PFSK-1 (cell line): ENCODE data around the gene SLC8A1.

ENCODE experiments used
- POLR2AphosphoS5 ChIP-seq: IDR thresholded peaks from 2 replicates; pipeline ENCODE4 v1.6.1; 2012; ENCODE audit warnings: low read depth, mild to moderate bottlenecking, control low read depth, low read length, moderate library complexity
- REST ChIP-seq, 2 experiments: IDR thresholded peaks; 2 replicates each; pipeline versions ENCODE4 v1.6.1 to v1.8.0; 2011 to 2012; ENCODE audit warnings: low read depth in 2 of 2, low read length in 2 of 2, control low read depth in 1 of 2, inconsistent platforms in 1 of 2, mild to moderate bottlenecking in 1 of 2, moderate library complexity in 1 of 2; ENCODE audit not compliant: insufficient read depth in 1 of 2
- SIN3A ChIP-seq: IDR thresholded peaks from 2 replicates; pipeline ENCODE4 v1.6.1; 2012; ENCODE audit warnings: mild to moderate bottlenecking, low read length, moderate library complexity, borderline replicate concordance; ENCODE audit not compliant: insufficient read depth
- TAF1 ChIP-seq: IDR thresholded peaks from 2 replicates; pipeline ENCODE4 v1.6.1; 2012; ENCODE audit warnings: low read length, control low read depth, borderline replicate concordance; ENCODE audit not compliant: insufficient read depth

DNA sequence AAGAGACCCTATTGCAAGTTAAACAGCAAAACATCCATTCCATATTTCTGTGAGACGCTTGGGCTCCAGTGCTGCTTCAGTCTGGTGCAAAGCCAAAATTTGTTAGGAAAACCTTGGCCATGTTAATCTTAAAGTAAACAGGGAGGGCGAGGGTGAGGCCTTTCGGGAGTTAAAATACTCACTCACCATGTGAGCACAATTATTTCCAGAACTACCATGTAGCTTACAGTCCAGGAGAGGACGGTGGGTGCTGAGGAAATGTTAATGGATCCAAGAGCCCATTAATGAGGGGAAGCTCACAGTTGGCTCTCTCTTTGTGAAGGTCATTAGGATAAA, 286.4 kb downstream of the SLC8A1 start:
- TF ChIP-seq REST (IDR thresholded peaks at IDR 0.05; ENCODE audit: insufficient read depth in 1 of 2, low read depth in 2 of 2, low read length in 2 of 2): no peak
- TF ChIP-seq POLR2AphosphoS5: no peak
- TF ChIP-seq TAF1: no peak
- TF ChIP-seq SIN3A: no peak
